K562 (cell line): Measurements from ENCODE around the gene PGBD1. TPM values are rescaled to one million over a fixed set of nuclear protein-coding genes. Genes with fewer than 3 reads are reported as not detected.

Source experiments
- ATF7 ChIP-seq: fragments of 450-650 bp; IDR thresholded peaks from 2 replicates; pipeline ENCODE4 v1.7.1; 2014; ENCODE audit warnings: mild to moderate bottlenecking, moderate library complexity
- GTF2A2 ChIP-seq: IDR thresholded peaks from 2 replicates; pipeline ENCODE4 v1.6.1; 2016; ENCODE audit warnings: mild to moderate bottlenecking, missing genetic modification characterization, missing compliant biosample characterization
- HLTF ChIP-seq: fragments of 450-650 bp; IDR thresholded peaks from 2 replicates; pipeline ENCODE4 v1.6.1; 2016
- HNRNPL ChIP-seq: fragments of 200-400 bp; formaldehyde crosslinking; IDR thresholded peaks from 2 replicates; pipeline ENCODE4 v1.6.1; 2017; ENCODE audit warnings: low read depth, mild to moderate bottlenecking, low read length
- JUND ChIP-seq, 2 experiments: IDR thresholded peaks; 2 replicates in 1 of 2; 3 replicates in 1 of 2; pipeline ENCODE4 v1.6.1; 2011; ENCODE audit warnings: borderline replicate concordance in 2 of 2, low read depth in 2 of 2, low read length in 2 of 2, improper control_type of control experiment in 1 of 2, missing biosample characterization in 1 of 2, missing genetic modification characterization in 1 of 2, missing genetic modification reagents in 1 of 2
- MAFF ChIP-seq: IDR thresholded peaks from 2 replicates; pipeline ENCODE4 v1.6.1; 2012; ENCODE audit warnings: low read length, improper control_type of control experiment
- RUNX1 ChIP-seq: sonication (generic); IDR thresholded peaks from 2 replicates; pipeline ENCODE4 v1.6.1; 2016; ENCODE audit warnings: antibody characterized with exemption, low read depth
- SMARCC2 ChIP-seq: fragments of 450-650 bp; IDR thresholded peaks from 2 replicates; pipeline ENCODE4 v1.6.1; 2017; ENCODE audit warnings: antibody characterized with exemption, moderate library complexity, mild to moderate bottlenecking, low read depth
- polyA plus RNA-seq, 8 experiments: library from polyadenylated mRNA; depleted of rRNA in 4 of 8; stranded (reverse) in 5 of 8; unstranded in 3 of 8; fragments of >200 nt; fragmentation: Nextera tagmentation in 2 of 8; fragmentation: Illumina TruSeq in 1 of 8; extraction: Ambion mirVana in 2 of 8; extraction: Trizol in 1 of 8; gene quantifications; 2 replicates each; pipeline versions ENCODE4 v1.2.1 to v1.2.3, GENCODE V29; 2011 to 2014; ENCODE audit warnings: inconsistent platforms in 1 of 8, missing spikeins in 1 of 8
- total RNA-seq, 7 experiments: library from RNA; depleted of rRNA in 6 of 7; stranded (reverse); fragments of >200 nt in 6 of 7; fragmentation: Illumina TruSeq in 2 of 7; extraction: Trizol in 2 of 7; gene quantifications; 2 replicates each; pipeline versions ENCODE4 v1.2.1 to v1.2.3, GENCODE V29; 2011 to 2021; ENCODE audit warnings: low replicate concordance in 1 of 7
- TF ChIP-seq, protein P1 (sequence below): sonication (generic); formaldehyde crosslinking; IDR thresholded peaks from 2 replicates; pipeline ENCODE4 v1.8.1; 2023; ENCODE audit warnings: mild to moderate bottlenecking, missing genetic modification reagents, moderate library complexity
- TF ChIP-seq, protein P2 (sequence below): sonication (generic); formaldehyde crosslinking; IDR thresholded peaks from 2 replicates; pipeline ENCODE4 v1.5.0; 2020; ENCODE audit warnings: missing genetic modification reagents
- TF ChIP-seq, protein P3 (sequence below), 2 experiments: IDR thresholded peaks; 2 replicates each; pipeline ENCODE4 v1.6.1; 2012; ENCODE audit warnings: improper control_type of control experiment in 2 of 2, low read depth in 2 of 2, low read length in 2 of 2, borderline replicate concordance in 1 of 2
- TF ChIP-seq, protein P4 (sequence below): fragments of 450-650 bp; IDR thresholded peaks from 2 replicates; pipeline ENCODE4 v1.6.1; 2017; ENCODE audit warnings: mild to moderate bottlenecking, moderate library complexity
- TF ChIP-seq, protein P5 (sequence below): fragments of 450-650 bp; conservative IDR thresholded peaks from 2 replicates; pipeline ENCODE4 v1.6.1; 2016; ENCODE audit warnings: missing genetic modification characterization, low read depth, mild to moderate bottlenecking, control low read depth, missing compliant biosample characterization
- TF ChIP-seq, protein P6 (sequence below): fragments of 450-650 bp; formaldehyde crosslinking; IDR thresholded peaks from 2 replicates; pipeline ENCODE4 v1.4.0; 2020; ENCODE audit warnings: mild to moderate bottlenecking, moderate library complexity

Gene PGBD1
- total and polyA plus RNA-seq, 9 of the 15 experiments (the other 6 are each of a cell fraction or from before 2014, with no cell fraction given) = 3.3 to 9.0 (median 7.3) TPM

DNA sequence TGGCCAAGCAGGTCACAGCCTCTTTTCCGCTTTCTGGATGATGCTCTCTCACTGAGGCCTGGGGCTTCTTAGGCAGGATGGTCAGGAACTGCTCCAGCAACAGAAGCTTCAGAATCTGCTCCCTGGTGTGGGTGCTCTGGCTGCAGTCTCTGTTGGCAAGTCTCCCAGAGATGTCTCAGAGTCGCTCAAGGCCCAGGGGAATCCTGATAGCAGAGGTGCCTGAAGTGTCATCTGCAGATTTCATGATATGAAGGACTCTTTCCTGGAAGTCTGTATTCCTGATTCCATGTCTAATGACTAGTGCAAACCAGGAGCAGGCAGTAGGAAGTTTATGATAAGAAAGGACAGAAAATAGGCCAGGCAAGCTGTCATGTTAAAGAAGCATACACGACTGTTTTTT lies 34.3 kb downstream of the PGBD1 start (continued):
- TF ChIP-seq SMARCC2 = 0 out of 2 replicates have a peak, but pooled peaks have one; percentile 26
- TF ChIP-seq, protein P1, sequence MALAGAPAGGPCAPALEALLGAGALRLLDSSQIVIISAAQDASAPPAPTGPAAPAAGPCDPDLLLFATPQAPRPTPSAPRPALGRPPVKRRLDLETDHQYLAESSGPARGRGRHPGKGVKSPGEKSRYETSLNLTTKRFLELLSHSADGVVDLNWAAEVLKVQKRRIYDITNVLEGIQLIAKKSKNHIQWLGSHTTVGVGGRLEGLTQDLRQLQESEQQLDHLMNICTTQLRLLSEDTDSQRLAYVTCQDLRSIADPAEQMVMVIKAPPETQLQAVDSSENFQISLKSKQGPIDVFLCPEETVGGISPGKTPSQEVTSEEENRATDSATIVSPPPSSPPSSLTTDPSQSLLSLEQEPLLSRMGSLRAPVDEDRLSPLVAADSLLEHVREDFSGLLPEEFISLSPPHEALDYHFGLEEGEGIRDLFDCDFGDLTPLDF (CRISPR knock-in tag) = no peak
- TF ChIP-seq, protein P2, sequence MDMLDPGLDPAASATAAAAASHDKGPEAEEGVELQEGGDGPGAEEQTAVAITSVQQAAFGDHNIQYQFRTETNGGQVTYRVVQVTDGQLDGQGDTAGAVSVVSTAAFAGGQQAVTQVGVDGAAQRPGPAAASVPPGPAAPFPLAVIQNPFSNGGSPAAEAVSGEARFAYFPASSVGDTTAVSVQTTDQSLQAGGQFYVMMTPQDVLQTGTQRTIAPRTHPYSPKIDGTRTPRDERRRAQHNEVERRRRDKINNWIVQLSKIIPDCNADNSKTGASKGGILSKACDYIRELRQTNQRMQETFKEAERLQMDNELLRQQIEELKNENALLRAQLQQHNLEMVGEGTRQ (CRISPR knock-in tag) = no peak
- TF ChIP-seq ATF7 = no peak
- no peak for TF ChIP-seq RUNX1
- TF ChIP-seq HNRNPL = no peak
- no peak for TF ChIP-seq HLTF
- TF ChIP-seq, protein P3, sequence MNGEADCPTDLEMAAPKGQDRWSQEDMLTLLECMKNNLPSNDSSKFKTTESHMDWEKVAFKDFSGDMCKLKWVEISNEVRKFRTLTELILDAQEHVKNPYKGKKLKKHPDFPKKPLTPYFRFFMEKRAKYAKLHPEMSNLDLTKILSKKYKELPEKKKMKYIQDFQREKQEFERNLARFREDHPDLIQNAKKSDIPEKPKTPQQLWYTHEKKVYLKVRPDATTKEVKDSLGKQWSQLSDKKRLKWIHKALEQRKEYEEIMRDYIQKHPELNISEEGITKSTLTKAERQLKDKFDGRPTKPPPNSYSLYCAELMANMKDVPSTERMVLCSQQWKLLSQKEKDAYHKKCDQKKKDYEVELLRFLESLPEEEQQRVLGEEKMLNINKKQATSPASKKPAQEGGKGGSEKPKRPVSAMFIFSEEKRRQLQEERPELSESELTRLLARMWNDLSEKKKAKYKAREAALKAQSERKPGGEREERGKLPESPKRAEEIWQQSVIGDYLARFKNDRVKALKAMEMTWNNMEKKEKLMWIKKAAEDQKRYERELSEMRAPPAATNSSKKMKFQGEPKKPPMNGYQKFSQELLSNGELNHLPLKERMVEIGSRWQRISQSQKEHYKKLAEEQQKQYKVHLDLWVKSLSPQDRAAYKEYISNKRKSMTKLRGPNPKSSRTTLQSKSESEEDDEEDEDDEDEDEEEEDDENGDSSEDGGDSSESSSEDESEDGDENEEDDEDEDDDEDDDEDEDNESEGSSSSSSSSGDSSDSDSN (IDR thresholded peaks at IDR 0.05; ENCODE audit: borderline replicate concordance in 1 of 2, low read depth in 2 of 2, low read length in 2 of 2) = 0 out of 4 replicates have a peak, but pooled peaks of 1 of the 2 experiments have one; percentile 30
- TF ChIP-seq, protein P4, sequence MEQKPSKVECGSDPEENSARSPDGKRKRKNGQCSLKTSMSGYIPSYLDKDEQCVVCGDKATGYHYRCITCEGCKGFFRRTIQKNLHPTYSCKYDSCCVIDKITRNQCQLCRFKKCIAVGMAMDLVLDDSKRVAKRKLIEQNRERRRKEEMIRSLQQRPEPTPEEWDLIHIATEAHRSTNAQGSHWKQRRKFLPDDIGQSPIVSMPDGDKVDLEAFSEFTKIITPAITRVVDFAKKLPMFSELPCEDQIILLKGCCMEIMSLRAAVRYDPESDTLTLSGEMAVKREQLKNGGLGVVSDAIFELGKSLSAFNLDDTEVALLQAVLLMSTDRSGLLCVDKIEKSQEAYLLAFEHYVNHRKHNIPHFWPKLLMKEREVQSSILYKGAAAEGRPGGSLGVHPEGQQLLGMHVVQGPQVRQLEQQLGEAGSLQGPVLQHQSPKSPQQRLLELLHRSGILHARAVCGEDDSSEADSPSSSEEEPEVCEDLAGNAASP = no peak
- TF ChIP-seq, protein P5, sequence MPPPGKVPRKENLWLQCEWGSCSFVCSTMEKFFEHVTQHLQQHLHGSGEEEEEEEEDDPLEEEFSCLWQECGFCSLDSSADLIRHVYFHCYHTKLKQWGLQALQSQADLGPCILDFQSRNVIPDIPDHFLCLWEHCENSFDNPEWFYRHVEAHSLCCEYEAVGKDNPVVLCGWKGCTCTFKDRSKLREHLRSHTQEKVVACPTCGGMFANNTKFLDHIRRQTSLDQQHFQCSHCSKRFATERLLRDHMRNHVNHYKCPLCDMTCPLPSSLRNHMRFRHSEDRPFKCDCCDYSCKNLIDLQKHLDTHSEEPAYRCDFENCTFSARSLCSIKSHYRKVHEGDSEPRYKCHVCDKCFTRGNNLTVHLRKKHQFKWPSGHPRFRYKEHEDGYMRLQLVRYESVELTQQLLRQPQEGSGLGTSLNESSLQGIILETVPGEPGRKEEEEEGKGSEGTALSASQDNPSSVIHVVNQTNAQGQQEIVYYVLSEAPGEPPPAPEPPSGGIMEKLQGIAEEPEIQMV (tag) = no peak
- TF ChIP-seq, protein P6, sequence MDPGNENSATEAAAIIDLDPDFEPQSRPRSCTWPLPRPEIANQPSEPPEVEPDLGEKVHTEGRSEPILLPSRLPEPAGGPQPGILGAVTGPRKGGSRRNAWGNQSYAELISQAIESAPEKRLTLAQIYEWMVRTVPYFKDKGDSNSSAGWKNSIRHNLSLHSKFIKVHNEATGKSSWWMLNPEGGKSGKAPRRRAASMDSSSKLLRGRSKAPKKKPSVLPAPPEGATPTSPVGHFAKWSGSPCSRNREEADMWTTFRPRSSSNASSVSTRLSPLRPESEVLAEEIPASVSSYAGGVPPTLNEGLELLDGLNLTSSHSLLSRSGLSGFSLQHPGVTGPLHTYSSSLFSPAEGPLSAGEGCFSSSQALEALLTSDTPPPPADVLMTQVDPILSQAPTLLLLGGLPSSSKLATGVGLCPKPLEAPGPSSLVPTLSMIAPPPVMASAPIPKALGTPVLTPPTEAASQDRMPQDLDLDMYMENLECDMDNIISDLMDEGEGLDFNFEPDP (CRISPR knock-in tag) = no peak
- TF ChIP-seq GTF2A2 = no peak
- peak; percentile 19; the same call in 1 of the 2 replicates for TF ChIP-seq JUND (IDR thresholded peaks at IDR 0.05; ENCODE audit: borderline replicate concordance, low read depth, low read length)
- TF ChIP-seq JUND (tag; IDR thresholded peaks at IDR 0.05; ENCODE audit: borderline replicate concordance, low read depth, low read length) = peak; percentile 40; the same call in 1 of the 3 replicates
- TF ChIP-seq MAFF = no peak
